GM12872 (cell line): Measurements from ENCODE around the gene PKN3.

ENCODE experiments used
- TF ChIP-seq, protein P1 (sequence below): IDR thresholded peaks from 3 replicates; pipeline ENCODE4 v1.5.1; 2011; ENCODE audit warnings: low read depth, mild to moderate bottlenecking, low read length, moderate library complexity; ENCODE audit not compliant: insufficient read depth

Gene PKN3

GRCh38 chr9:128706671-128707381 lies 4.5 kb downstream of the PKN3 start:
- TF ChIP-seq, protein P1, sequence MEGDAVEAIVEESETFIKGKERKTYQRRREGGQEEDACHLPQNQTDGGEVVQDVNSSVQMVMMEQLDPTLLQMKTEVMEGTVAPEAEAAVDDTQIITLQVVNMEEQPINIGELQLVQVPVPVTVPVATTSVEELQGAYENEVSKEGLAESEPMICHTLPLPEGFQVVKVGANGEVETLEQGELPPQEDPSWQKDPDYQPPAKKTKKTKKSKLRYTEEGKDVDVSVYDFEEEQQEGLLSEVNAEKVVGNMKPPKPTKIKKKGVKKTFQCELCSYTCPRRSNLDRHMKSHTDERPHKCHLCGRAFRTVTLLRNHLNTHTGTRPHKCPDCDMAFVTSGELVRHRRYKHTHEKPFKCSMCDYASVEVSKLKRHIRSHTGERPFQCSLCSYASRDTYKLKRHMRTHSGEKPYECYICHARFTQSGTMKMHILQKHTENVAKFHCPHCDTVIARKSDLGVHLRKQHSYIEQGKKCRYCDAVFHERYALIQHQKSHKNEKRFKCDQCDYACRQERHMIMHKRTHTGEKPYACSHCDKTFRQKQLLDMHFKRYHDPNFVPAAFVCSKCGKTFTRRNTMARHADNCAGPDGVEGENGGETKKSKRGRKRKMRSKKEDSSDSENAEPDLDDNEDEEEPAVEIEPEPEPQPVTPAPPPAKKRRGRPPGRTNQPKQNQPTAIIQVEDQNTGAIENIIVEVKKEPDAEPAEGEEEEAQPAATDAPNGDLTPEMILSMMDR: no peak

DNA sequence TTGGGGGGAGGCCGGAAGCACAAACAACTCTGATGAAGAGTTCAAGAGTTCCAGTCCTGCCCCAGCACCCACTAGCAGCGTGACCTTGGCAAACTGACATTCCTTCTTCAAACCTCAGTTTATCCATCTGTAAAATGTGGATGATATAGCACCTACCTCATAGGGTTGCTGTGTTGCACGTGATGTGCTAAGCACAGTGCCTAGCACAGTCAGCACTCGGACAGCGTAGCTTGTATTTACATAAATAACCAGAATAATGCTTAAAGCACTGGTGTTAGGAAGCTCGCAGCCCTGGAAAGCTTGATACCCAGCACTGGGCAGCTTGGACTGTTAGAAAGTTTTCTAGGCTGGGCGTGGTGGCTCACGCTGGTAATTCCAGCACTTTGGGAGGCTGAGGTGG lies 5.1 kb downstream of the PKN3 start:
- TF ChIP-seq, protein P1: no peak

DNA sequence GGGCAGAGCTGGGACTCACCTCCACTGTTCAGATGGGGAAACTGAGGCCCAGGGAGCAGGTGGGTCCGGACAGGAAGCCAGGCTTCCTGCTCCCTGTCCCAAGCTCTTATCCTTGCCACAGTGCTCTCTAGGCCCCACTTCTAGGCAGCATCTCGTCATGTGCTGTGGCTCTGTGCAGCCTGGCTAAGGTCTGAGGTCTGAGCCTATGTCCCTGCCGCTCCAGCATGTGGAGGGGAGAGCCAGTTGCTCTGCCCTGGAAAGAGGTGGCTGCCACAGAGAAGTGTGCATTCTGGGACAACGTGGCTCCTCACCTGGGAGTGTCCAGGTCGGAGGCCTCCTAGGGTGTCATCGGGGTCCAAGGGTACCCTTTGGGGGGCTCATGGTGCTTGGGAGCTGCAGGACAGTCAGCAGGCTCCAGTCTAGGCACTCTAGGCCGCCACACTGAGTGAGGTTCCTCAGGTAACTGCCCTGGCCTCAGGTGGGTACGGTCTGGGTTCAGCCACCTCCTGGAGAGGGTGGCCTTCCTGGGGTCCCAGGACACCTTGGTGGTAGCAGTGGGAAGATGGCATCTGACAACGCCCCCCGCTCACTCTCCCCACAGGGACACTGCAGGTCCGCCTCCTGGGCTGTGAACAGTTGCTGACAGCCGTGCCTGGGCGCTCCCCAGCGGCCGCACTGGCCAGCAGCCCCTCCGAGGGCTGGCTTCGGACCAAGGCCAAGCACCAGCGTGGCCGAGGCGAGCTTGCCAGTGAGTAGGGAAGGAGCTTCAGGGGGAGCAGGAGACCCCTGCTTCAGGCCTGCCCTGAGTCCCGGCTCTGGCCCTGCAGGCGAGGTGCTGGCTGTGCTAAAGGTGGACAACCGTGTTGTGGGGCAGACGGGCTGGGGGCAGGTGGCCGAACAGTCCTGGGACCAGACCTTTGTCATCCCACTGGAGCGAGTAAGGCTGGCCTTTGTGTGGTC lies 10.4 kb downstream of the PKN3 start:
- TF ChIP-seq, protein P1: no peak

DNA sequence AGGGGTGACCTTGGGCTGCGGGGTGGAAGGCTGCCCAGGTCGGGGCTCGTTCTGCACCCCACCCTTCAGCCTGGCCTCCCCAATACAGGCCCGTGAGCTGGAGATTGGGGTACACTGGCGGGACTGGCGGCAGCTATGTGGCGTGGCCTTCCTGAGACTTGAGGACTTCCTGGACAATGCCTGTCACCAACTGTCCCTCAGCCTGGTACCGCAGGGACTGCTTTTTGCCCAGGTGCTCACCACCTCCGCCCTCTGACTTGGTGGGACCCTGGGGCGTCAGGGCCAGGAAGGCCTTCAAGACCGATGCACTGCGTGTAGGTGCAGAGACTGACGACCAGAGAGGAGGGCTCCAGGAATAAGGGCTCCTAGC lies 11.1 kb downstream of the PKN3 start:
- TF ChIP-seq, protein P1: no peak

DNA sequence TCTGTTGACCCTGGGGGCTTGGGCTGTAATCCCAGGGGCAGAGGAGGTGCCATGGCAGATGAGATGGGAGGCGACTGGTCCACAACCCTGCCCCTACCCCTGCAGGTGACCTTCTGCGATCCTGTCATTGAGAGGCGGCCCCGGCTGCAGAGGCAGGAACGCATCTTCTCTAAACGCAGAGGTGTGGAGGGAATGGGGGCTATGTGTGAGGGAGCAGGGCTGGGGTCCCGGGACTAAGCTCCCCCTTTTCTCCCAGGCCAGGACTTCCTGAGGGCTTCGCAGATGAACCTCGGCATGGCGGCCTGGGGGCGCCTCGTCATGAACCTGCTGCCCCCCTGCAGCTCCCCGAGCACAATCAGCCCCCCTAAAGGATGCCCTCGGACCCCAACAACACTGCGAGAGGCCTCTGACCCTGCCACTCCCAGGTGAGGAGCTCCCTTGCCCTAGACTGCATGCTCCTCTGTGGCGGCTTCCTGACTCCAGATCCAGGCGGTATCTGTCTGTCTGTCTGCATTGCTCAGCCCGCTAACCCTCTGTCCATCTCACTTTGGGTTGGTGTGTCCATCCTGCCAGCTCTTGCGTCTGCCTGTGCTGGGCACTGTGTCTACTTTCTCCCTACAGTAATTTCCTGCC lies 11.8 kb downstream of the PKN3 start:
- TF ChIP-seq, protein P1: no peak

DNA sequence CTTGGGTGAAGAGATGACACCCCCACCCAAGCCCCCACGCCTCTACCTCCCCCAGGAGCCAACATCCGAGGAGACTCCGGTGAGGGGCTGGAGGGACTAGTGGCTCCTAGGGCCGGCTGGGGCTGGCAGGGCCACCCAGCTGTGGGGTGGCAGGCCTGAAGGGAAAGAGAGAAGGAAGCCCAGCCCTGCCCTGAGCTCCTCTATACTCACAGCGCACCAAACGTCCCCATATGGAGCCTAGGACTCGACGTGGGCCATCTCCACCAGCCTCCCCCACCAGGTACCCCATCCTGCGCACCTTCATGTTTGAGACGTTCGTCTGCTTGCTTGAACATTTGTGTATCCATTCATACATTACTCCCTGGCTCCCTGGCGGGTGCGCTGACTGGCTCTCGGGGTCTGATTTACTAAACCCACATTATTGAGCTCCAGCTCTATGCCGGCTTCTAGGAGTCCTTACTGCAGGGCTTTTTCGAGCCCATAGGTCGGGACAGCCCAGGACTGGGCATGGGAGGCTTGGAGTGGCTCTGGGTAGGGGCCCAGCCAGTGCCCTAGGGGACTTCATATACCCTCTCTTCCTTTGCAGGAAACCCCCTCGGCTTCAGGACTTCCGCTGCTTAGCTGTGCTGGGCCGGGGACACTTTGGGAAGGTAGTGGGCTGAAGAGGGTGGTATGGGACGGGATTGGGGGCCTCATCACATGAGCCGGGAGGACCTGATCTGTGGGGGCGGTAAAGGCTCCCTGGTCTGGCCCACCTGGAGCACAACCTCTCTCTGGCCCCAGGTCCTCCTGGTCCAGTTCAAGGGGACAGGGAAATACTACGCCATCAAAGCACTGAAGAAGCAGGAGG lies 12.5 kb downstream of the PKN3 start:
- TF ChIP-seq, protein P1: no peak
